ENCODE results near the gene ADAMTSL1.

Gene ADAMTSL1, protein sequence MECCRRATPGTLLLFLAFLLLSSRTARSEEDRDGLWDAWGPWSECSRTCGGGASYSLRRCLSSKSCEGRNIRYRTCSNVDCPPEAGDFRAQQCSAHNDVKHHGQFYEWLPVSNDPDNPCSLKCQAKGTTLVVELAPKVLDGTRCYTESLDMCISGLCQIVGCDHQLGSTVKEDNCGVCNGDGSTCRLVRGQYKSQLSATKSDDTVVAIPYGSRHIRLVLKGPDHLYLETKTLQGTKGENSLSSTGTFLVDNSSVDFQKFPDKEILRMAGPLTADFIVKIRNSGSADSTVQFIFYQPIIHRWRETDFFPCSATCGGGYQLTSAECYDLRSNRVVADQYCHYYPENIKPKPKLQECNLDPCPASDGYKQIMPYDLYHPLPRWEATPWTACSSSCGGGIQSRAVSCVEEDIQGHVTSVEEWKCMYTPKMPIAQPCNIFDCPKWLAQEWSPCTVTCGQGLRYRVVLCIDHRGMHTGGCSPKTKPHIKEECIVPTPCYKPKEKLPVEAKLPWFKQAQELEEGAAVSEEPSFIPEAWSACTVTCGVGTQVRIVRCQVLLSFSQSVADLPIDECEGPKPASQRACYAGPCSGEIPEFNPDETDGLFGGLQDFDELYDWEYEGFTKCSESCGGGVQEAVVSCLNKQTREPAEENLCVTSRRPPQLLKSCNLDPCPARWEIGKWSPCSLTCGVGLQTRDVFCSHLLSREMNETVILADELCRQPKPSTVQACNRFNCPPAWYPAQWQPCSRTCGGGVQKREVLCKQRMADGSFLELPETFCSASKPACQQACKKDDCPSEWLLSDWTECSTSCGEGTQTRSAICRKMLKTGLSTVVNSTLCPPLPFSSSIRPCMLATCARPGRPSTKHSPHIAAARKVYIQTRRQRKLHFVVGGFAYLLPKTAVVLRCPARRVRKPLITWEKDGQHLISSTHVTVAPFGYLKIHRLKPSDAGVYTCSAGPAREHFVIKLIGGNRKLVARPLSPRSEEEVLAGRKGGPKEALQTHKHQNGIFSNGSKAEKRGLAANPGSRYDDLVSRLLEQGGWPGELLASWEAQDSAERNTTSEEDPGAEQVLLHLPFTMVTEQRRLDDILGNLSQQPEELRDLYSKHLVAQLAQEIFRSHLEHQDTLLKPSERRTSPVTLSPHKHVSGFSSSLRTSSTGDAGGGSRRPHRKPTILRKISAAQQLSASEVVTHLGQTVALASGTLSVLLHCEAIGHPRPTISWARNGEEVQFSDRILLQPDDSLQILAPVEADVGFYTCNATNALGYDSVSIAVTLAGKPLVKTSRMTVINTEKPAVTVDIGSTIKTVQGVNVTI (N-terminal part only)

DNA sequence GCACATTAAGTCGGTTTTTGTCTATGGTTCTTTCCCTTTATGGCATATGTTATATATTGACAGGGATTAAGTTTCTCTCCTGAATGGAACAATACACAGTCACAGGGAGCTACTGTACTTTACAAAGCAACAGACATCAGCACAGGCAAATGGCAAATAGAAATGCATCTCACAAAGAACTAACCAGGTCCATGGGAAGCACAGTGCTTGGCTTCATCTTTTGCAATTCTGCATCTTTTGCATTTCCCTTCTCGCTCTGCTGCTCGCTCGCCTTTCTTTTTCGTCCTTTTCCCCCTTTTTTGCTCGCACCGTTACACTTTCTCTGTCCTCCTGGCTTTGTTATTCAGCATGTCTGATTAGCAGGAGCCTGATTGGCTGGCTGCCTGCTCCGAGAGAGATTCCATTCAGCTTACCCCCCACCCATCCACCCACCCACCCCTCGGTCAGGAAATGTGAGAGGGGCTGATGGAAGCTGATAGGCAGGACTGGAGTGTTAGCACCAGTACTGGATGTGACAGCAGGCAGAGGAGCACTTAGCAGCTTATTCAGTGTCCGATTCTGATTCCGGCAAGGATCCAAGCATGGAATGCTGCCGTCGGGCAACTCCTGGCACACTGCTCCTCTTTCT lies at the start of gene ADAMTSL1:
TSS of gene ADAMTSL1 (plus strand) at position 502 of the 628 bp plus-strand sequence. CDS start at position 582, 80 bp downstream.
- DNase-seq, result no peak

DNA sequence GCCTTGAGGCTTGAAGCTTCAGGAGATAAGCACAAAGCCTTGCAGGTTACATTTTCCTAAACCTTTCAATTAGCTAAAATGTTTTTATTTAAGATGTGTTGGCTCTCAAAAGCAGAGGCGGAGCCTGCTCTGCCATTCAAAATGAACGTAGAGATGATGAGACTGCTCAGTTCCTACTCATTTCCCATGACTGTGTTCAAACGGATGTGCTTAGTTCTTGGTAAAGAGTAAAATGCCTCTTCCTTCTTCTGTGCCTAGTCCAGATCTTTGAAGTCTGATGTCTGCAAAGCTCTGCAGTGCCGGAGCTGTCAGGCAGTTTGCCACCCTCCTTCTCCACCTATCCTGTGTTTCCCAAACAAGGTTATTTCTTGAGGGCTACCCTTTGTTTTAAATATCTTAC lies 46.3 kb upstream of the ADAMTSL1 start:
- no peak for DNase-seq

DNA sequence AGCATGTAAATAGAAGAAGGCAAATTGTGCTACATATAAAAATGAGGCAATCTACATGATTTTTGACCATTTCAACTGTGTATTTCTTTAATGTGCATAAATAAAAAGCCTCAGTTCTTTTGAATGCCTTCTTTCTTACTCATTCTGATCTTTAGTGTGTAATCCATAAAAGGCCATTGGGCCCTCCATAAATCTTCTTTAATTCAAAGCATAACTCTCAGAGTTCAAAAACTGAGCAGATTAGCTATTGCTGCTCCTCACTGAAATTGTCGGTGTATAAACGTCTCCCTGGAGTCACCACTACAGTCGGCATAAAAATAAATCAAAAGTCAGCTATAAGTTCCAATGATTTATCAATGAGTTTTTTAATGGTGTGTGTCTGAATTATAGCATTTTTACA lies 45.3 kb upstream of the ADAMTSL1 start:
- no peak for DNase-seq

DNA sequence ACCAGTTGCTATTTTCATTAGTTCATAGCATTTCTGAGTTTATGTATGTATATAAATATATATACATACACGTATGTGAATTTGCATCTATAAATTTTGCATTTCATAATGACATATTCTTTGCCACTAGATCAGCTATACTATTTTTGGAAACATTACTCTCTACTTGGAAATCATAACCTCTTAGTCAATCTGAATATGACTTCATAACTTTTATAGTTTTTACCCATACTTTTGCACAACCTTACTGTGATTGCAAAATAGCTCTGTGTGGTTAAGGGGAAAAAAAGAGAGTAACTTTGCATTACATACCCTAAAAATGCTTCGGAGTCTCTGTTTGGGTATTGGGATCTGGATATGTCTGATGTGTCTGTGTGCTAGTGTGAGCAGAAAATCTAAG lies 44.9 kb upstream of the ADAMTSL1 start:
- DNase-seq, result no peak

DNA sequence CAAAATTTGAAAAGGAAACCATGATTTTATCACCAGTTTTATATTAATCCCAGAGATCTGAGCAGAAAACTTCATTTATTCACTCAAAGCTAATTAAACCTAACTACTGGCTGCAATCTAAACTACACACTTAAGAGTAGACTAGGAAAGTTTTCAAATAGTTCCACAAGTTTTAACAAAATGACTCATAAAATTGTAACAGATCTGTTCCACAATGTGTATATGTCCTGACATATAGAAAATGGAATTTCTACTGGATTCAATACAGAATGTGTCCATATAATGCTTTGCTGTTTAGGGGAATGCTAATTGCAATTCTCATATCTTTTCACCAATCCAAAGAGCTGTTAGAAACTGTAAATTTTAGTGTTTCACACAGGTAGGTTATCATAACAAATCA lies 40.3 kb upstream of the ADAMTSL1 start:
- no peak for DNase-seq

DNA sequence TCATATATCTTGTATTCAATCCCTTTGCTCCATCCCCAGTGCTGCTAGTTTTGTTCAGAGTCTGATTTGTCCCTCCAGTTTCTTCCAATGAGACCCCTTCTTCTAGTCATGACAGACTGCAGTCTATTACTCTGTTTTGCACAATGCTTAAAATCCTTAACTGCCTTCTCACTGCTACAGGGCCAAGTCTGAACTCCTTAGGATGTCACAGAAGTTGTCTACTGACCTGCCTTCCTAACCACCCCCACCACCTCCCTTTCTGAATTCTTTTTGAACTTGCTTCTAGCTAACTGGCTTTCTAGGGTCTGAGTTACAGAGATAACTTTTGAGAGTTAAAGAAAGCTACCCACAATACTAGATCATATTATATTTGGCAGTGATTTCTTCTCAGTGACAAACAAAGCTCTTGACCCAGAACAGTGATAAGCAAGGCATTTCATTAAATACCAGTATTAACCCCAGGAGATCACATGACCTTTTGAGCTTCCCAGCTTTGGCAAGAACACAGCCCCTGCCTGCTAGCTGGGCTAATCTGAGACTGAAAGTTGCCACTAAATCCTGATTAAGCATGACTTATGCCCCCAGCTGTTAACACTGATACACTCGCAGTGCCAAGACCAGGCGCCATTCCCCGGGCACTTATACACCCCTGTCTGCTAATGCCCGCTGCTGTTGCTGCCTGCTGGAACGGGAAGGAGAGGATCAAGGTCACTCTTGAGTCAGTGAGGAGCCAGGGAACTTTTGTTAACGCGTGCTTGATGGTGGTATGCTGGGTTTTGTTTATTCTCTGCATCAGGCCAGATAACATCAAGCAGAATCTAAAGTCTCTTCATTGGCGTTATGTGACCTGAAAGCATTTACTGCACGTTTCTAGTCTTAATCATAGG lies 36.4 kb upstream of the ADAMTSL1 start:
- DNase-seq, result no peak

DNA sequence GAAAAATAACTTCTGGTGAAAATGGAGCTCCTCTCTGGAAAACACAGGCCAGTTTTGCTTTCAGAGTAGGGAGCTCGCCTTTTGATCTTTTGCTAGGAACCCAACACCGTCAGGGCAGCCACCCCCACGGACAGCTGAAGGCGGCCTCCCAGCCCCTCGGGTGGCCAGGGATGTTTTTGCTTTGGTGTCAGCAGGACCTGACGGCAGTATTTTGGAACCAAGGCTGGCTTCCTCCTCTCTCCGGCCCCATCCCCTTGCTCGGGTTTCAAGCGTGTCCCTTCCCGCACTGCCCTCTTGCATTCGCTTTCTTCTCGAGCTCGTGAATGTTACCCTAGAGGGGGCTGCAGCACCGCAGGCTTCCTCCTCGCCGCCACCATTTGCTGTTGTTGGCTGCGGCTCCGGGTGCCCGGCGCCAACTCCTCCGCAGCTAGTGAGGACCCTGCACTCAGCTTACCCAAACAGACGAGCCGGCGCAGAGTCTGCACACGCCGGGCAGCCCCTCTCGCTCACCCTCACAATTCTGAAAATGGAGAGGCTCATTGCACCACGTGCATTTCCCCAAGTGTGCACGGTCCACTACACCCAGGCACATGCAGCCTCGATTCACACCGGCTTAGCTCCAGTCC lies 35.5 kb upstream of the ADAMTSL1 start:
- no peak for DNase-seq

DNA sequence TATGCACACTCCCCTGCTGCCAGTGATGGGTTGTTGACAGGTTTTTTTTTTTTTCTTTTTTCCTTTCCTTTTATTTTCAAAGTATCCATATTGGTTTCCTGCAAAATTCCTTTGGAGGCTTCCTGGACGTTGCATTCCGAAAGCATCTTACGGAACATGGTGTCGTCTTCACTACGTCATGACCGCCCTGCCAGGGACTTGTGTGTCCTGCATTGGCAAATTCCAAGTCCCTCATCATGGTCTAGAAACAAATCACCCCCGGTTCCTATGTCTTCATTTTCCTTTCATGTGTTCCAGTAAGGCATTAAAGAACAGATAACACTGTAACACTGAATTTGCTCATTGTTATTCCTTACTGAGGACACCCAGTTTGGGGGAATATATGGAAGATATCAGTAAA lies 35.0 kb upstream of the ADAMTSL1 start:
- no peak for DNase-seq

DNA sequence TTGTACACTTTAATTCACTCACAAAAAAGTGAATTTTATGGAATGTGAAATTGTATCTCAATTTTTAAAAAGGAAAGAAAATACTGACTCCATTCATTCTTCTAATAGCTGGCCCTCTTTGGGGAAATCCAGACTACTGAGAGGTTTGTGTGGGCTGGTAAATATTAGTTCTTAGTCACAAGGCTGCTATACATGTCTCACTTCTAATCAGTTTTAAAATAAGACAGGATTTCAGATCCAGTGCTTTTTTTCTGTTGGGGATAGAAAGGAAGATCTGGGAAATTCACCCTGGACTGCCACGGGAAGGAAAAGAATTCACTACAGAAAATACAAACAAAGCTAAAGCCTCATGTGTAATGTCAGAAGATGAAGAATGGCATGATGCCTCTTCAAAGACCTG lies 32.7 kb upstream of the ADAMTSL1 start:
- DNase-seq, result no peak

DNA sequence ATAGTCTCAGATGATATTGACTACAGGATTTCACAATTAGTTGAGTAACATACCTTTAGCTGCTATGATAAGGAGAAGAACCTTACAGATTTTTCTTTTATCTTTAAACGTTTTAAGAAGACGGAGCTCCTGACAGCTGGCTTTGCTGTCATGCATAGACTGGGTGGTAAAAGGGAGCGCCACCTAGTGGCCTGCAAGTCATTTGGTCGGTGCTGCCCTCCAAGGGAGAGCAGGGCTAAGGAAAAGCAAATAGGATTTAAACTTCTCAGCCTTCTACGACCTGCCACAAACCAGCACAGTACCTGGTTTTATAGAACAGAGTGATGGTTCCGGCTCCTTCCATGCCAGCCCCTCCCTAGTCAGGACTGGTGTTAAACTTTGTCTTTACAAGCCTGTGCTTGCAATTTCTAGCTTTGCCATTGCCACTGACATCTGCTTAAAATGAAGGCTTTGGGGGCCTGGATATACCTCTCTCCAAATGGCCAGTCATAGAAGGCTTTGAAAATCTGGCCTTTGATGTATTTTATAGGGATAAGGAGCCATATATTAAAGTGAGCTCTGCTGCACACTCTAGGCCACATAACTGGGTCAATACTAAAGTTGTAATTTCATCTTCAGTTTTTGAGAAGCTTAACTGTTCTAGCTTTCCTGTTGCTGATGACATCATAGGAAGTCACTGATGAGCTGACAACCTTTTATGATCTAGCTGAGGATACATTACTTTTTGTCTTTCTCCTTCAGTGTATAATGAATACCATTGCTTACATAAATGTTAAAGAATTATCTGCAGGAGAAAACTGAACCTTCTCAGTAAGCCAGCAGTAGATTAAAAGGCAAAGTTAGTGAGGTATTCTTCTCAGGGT lies 31.1 kb upstream of the ADAMTSL1 start:
- DNase-seq, result peak; percentile 45 to 49

DNA sequence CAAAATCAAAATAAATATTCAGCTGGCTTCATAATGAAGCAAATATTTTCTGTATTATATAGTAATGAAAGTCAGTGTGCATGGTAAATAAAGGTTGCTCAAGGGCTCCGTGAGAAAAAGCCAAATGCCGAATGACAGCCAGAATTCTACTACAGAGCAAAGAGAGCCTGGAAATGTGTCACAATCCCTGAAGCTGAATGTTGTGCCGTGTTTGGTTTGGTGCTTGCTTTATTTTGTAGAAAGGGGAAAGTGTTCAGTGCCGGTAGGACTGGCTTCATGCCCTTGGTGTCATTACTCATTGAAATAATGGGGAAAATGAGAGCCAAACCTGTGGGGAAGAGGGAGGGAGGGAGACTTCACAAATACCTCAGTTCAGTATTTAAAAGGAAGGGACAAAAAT lies 26.8 kb upstream of the ADAMTSL1 start:
- no peak for DNase-seq

DNA sequence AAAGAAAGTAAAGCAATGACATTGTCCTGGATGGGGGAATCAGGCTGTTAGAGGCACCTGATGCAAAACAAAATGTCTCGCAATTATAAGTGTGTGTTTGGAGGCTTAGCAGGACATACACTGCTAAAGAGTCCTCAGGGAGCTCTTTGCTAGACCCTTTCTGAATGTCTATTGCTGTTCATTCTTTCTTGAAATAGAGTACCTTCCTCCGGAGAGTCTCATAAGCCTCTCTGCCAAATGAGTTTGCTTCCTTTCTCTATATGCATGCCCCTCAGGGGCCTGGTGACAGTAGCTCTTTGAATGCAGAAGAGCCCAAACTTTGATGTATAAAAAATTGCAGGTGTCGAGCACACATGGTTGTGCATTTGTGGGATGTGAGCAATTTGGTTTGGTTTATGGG lies 26.4 kb upstream of the ADAMTSL1 start:
- no peak for DNase-seq

DNA sequence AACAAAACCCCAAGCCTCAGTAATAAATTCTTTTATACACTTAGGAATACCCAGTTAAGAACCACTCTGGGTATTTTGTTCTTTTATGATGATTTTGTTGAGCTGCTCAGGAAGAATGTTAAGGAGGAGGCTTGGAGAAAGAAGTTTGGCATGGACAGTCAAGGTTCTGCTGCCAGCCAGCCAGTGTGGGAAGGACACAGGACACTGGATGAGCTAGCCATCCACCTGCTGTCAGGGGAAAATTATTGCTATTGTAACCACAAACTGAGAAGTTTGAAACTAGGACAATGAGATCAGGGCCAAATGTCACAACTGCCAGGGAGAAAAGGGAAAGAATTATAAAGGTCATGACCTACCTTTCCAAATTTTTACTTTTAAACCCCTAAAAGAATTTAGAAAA lies 25.9 kb upstream of the ADAMTSL1 start:
- no peak for DNase-seq

DNA sequence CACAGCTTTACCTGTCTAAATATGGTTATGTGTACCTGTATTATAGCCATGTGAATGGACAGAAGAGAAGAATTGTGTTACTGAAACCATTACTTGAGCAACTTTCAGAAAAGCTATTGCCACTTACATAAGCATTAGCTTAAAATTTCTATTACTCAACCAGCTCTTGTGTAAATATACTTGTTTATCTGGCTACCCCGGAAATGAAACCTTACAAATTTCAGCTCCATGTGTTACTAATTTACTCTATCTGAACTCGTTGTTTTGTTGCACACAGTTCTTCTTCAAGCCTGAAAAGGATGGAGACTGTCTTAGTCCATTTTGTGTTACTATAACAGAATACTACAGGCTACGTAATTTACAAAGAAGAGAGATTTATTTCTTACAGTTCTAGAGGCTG lies 22.5 kb upstream of the ADAMTSL1 start:
- no peak for DNase-seq

DNA sequence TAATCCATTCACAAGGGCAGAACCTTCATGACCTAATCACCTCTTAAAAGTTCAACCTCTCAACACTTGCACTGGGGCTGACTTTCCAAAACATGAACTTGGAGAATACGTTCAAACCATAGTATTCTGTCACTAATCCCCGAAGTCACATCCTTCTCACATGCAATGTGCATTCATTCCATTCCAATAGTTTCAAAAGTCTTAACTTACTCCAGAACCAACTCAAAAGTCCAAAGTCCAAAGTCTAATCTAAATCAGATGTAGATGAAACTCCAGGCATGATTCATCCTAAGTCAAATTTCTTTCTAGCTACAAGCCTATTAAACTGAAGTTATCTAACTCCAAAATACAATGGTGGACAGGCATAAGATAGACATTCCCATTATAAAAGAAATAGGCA lies 21.7 kb upstream of the ADAMTSL1 start:
- no peak for DNase-seq

DNA sequence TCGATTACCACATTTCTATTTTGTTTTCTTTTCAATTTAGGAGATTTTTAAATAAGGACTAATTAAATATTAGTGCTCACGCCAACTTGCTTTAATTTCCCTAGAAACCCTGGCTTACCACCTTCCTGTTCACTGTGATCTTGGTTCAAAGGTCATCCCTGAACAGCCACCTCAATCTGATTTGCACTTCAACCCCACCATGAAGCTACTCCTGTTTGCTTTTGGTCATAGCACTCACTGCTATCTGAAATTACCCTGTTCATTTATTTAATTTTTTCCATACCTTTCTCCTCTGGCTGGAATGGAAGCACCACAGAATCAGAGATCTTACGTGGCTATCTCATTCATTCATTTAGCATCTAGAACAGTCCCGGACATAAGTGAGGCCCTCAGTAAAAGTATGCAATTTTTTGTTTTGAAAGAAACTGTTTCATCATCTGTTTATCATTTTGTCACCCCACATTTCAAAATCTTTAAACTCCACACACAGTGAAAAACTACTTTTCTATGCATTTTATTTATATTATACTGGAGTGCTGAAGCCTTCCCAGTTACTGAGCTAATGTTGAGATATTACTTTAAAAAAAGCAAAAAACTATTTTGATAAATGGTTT lies 17.2 kb upstream of the ADAMTSL1 start:
- no peak for DNase-seq

DNA sequence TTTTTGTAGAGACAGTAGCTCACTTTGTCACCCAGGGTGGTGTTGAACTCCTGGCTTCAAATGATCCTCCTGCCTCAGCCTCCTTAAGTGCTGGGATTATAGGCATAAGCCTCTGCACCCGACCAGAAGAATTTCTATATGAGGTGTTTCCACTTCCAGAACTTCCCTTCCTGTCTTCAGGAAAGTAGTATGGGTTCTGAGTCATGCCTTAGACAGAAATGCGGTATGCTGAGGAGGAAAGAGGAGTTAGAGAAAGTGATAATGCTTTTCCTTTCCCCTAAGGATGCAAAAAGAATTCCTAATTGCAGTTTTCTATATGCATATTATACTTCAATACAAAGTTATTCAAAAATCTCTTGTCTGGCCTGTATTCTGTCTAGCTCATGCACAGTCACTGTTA lies 16.4 kb upstream of the ADAMTSL1 start:
- DNase-seq, result no peak

DNA sequence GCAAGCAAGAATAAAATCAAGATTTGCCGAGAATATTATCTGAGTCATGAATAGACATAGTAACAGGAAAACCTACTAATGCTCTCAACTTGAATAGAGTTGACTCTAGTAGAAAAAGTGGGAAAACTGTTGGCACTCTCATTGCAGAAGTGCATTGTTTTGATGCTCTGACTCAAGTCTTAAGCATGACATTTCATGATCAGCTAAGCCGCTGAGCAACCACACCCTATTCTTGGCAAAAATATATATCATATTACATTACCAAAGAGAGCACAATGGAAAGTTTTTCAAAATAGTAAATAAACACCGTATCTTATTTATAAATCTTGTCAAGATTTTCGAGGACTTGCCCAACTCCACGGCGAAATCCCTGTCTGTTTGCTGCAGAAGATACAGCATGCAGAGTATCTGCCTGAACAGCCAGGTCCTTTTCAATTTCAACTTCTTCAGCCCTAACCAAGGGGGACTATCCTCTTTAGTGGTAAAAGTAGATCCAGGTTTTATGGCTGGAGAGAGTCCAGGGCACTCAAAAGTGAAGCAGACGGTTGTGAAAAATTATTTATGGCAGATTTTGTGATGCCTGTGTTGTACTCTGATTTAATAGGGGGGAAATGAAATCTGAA lies 13.9 kb upstream of the ADAMTSL1 start:
- no peak for DNase-seq

DNA sequence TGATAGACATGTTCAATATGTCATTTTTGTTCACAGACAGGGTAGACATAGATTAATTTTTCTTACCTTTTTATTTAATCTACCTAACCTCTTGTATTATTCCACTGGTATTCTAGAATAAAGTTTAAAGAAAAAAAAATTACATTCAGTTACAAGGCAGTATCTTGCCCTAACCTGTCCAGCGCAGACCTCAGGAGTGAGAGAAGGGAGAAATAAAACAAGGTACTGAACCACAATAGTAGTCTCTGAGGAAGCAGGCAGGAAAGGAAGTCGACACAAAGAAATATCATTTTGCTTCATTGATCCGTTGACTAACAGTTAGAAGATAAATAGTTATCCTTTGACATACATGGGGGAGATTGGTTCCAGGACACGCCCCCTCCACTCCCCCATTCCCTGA lies 12.5 kb upstream of the ADAMTSL1 start:
- DNase-seq, result no peak

All from stimulated activated CD4-positive, alpha-beta T cell treated with anti-CD3 and anti-CD28 coated beads, Interleukin-2, amount 100 ng/mL, for 48 hours (primary cell).